Left ventricle myocardium superior (tissue), 1 donor: ENCODE data around the gene RHPN2. TPM values are rescaled to one million over a fixed set of nuclear protein-coding genes. Genes with fewer than 3 reads are reported as not detected.

Experiments
- total RNA-seq: library from RNA; stranded (reverse); fragmentation: NEBNext Ultra II Directional; extraction: Animal tissue kit (Norgen Biotek cat#: 25700); gene quantifications from one replicate; pipeline ENCODE4 v1.2.1, GENCODE V29; 2021
- donor health status: DM: no; HTN: yes; CAD: no; lungs with severe emphysema.

RHPN2 gene
- total RNA-seq, 1 donor from 2014 or later, result 2.4 TPM

Other genes with a start within 250 kb of the RHPN2 start
- gene SLC7A9, start 195.1 kb downstream of the RHPN2 start, total RNA-seq, result not detected
- 9.2 TPM for gene CEP89, start 92.9 kb downstream of the RHPN2 start, total RNA-seq
- not detected for gene FAAP24, start 92.6 kb downstream of the RHPN2 start, total RNA-seq
- 5.4 TPM for gene GPATCH1, start 16.3 kb upstream of the RHPN2 start, total RNA-seq
- gene WDR88, start 67.2 kb upstream of the RHPN2 start, total RNA-seq, result not detected
- gene LRP3, start 129.4 kb upstream of the RHPN2 start, total RNA-seq, result 19.5 TPM
- gene SLC7A10, start 161.0 kb upstream of the RHPN2 start, total RNA-seq, result not detected
- gene CEBPA, start 237.6 kb upstream of the RHPN2 start, total RNA-seq, result 2.4 TPM